ENCODE results near the gene PIGT. TPM values are rescaled to one million over a fixed set of nuclear protein-coding genes. Genes with fewer than 3 reads are reported as not detected.

PIGT gene
- total RNA-seq, 1 experiment from 2014 or later: 73.9 TPM

- no peak overlapping the region for H3K4me2 ChIP-seq (ENCODE audit: insufficient read depth, insufficient read length, low read length)
- no peak overlapping the region for H2BK120ac ChIP-seq (ENCODE audit: low read depth, low read length, poor library complexity, severe bottlenecking)
- H3K27ac ChIP-seq (ENCODE audit: insufficient read length, low read depth, low read length): no peak overlapping the region
- H3K9ac ChIP-seq (ENCODE audit: extremely low read depth, insufficient read length, low read length): no peak overlapping the region
- no peak overlapping the region for H2BK5ac ChIP-seq (ENCODE audit: insufficient read length, low read length)
- H2BK12ac ChIP-seq (ENCODE audit: insufficient read length, low read depth, low read length): no peak overlapping the region
- no peak overlapping the region for H3K56ac ChIP-seq (ENCODE audit: insufficient read length, low read depth, low read length)
- no peaks in the 10 kb centered on the region for H3K9me3 ChIP-seq (ENCODE audit: control insufficient read depth, low read depth, low read length)
- no peak overlapping the region for H3K18ac ChIP-seq (ENCODE audit: insufficient read length, low read depth, low read length)
- no peaks in the 10 kb centered on the region for H3K9me3 Mint-ChIP-seq
- no peak overlapping the region for H3K14ac ChIP-seq (ENCODE audit: insufficient read depth, low read length)
- peaks cover 9 to 13% of the 10 kb centered on the region in 2 experiments; a peak in 3 of 4 replicates for H3K4me1 Mint-ChIP-seq
- H3K4ac ChIP-seq (ENCODE audit: low read depth, low read length): no peak overlapping the region
- H3K27ac Mint-ChIP-seq: no peak overlapping the region
- no peaks in the 10 kb centered on the region for H3K36me3 Mint-ChIP-seq (ENCODE audit: insufficient read depth in 1 of 3, low read depth in 3 of 3)
- H3K79me2 ChIP-seq (ENCODE audit: insufficient read depth, low read length): no peaks in the 10 kb centered on the region
- no peak overlapping the region for H4K5ac ChIP-seq (ENCODE audit: insufficient read length, low read depth, low read length)
- H3K27me3 Mint-ChIP-seq (ENCODE audit: low read depth): peaks cover 8% of the 10 kb centered on the region; the same call in 1 of the 2 replicates
- H3K4me1 ChIP-seq (ENCODE audit: insufficient read depth, low read length): no peaks in the 10 kb centered on the region
- no peaks in the 10 kb centered on the region for H4K20me1 ChIP-seq (ENCODE audit: control insufficient read depth, insufficient read depth, insufficient read length)
- TF ChIP-seq CTCF (conservative IDR thresholded peaks at IDR 0.05): no peak
- no peak overlapping the region for H3K23ac ChIP-seq (ENCODE audit: insufficient read length, low read depth, low read length)
- no peak for DNase-seq
- H4K8ac ChIP-seq (replicated peaks; ENCODE audit: insufficient read length, low read depth, low read length): no peak overlapping the region
- no peaks in the 10 kb centered on the region for H3K27me3 ChIP-seq (ENCODE audit: insufficient read depth, low read length)
- no peaks in the 10 kb centered on the region for H3K79me1 ChIP-seq (ENCODE audit: insufficient read depth, low read depth, low read length, poor library complexity, severe bottlenecking)
- no peaks in the 10 kb centered on the region for H3K23me2 ChIP-seq (ENCODE audit: insufficient read length, low read depth, low read length, poor library complexity, severe bottlenecking)
- H4K91ac ChIP-seq (ENCODE audit: insufficient read length, low read depth, low read length): no peak overlapping the region
- no peak overlapping the region for H2BK20ac ChIP-seq (ENCODE audit: low read depth, low read length, poor library complexity, severe bottlenecking)
- H3K4me3 Mint-ChIP-seq: no peak overlapping the region
- no CpG with 5 or more reads among the region's 4 CpGs for WGBS (ENCODE audit: extremely low coverage, insufficient read length, low lambda C conversion rate)
- H2AK5ac ChIP-seq (ENCODE audit: insufficient read length, low read length): no peak overlapping the region
- no peak overlapping the region for H2BK15ac ChIP-seq (ENCODE audit: low read depth, low read length)
- H3T11ph ChIP-seq (ENCODE audit: low read length): no peak overlapping the region
- no peak overlapping the region for H2AFZ ChIP-seq (ENCODE audit: low read length)
These were observed 36.3 kb downstream of the PIGT start for GRCh38 chr20:45452238-45452637.

Measured in H9 (cell line).